A172 (cell line): Measurements from ENCODE around the gene FOXP1. TPM values are rescaled to one million over a fixed set of nuclear protein-coding genes. Genes with fewer than 3 reads are reported as not detected.
A peak's percentile ranks its signal among the peaks of the same experiment; 100 is the strongest.

ENCODE experiments used
- DNase-seq: peaks from one replicate; pipeline ENCODE4 v3.0.0-alpha.2; 2015; ENCODE audit warnings: low spot score
- total RNA-seq: library from RNA; depleted of rRNA; stranded (reverse); fragments of >200 nt; shearing (Covaris generic); gene quantifications from 2 replicates; pipeline ENCODE4 v1.2.3, GENCODE V29; 2014

Gene FOXP1
- total RNA-seq, 1 experiment from 2014 or later, result 10.3 TPM

DNA sequence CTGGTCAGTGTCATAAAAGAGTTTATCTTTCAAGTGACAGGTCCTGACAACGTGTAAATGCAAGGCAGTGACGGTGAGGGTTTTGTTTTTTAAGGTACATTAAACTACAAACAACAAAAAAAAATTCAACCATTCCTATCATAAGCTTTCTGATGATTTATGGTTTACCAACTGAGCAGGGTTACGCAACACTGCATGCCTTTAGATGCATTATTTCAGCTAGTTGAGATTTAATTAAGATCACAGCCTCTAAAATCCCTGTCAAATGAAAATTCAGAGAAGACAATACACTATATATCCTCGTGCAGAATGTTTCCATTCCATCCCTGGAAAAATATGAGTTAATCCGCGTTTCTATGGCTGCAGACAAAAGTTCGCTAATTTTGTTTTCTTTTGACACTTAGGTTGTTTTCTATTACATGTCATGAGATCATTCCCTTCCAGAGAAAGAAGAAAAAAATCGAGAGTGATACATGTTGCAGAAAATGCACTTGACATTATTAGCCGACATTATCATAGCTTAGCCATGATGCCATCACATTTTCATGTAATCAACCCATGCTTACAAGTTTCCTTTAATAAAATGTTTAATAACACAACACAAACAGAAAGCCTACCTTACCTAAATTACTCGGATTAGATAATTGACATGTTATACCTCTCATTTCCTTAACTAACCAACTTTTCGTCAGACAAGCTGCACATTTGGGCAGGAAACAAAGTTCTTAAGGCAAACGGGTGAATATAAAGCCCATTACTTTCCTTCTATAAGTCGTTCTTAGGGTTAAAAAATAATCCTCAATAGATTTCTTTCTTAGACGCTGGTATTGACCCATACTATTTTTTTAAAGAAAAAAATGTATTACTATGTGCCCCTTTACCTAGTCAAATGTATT lies 521.2 kb downstream of the FOXP1 start:
- DNase-seq, result no peak

DNA sequence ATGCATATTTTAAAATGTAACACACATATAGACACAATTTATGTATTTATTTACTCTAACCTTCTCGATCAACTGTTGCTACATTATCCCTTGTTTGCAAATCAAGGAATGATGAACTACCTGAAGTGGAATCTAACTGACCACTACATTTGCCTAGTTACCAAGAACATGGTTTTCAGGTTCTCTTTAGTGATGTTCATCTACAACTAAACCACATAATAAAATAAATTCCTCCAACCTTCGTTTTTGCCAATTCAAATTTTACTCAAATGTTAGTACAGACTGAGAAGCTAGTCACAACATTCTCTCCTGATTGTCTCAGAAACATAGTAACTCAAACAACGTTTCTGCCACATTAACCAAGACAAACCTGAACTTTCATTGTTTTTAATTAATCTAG lies 521.9 kb downstream of the FOXP1 start:
- no peak for DNase-seq

DNA sequence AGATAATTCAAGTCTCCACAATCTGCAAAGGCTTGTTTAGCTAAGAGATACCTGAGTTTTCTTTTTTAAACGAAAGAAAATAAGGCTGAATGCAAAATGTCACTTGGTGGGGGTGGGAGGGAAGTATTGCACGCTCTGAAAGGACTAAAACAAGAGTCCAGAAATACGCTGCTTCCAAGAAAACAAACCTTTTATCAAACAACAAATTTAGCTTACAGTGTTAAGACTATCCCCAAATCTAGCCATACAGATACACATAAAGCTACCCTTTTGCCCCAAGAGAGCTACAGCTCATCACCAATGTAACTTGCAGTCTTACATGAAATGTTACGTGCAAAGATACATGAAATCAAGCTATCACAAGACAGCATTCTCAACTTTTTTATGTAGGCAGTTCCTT lies 522.5 kb downstream of the FOXP1 start:
- DNase-seq, result no peak

DNA sequence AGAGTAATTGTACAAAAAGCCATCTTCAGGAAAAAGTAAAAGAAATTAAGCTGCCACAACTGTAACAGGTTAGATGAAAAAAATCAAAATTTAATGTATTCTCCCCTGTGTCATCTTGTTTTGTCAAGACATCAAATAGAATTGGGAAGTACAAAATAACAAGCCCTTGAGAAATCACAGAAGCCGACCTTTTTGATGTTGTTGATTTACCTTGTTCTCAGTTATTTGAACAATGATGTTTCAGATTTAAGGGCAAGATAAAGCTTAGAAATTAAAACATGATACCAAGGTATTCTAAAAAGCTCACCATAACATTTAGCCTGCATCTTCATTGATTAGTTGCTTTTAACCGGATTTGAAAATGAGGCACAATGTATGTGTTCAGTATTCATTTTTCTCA lies 523.0 kb downstream of the FOXP1 start:
- DNase-seq, result no peak

DNA sequence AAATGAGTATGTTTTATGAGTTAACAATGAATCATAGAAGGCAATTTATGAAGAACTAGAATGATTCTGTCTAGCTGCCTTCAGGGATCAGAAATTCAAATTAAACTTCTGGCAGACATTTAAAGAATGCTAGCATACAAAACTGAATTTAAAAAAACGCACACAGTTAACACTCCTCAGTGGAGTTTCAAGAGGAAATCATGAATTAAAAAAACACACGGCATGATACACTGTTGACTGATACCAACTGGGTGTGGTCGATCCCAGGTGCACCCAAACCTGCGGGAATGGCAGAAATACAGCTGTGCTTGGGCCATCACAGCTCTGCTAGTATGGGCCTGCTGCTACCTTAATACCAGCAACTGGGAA lies 526.0 kb downstream of the FOXP1 start:
- no peak for DNase-seq

DNA sequence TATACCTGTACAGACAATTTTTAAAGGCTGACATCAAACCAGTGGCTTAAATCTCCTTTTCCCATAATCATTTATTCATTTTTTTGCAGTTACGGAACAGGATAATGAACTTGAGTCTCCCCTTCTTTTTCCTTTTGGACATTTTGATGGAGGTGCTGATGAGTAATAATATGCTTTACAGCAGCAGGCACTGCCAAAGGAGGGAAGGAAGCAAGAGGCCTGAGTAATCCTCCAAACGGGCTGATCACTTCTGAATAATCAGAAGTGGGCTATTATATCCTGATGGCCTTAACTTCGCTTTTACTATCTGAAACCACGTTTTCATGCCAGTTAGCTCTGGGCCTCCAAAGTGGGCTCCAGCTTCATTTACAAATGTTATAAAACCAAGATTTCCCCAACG lies 527.2 kb downstream of the FOXP1 start:
- DNase-seq, result peak; percentile 48

DNA sequence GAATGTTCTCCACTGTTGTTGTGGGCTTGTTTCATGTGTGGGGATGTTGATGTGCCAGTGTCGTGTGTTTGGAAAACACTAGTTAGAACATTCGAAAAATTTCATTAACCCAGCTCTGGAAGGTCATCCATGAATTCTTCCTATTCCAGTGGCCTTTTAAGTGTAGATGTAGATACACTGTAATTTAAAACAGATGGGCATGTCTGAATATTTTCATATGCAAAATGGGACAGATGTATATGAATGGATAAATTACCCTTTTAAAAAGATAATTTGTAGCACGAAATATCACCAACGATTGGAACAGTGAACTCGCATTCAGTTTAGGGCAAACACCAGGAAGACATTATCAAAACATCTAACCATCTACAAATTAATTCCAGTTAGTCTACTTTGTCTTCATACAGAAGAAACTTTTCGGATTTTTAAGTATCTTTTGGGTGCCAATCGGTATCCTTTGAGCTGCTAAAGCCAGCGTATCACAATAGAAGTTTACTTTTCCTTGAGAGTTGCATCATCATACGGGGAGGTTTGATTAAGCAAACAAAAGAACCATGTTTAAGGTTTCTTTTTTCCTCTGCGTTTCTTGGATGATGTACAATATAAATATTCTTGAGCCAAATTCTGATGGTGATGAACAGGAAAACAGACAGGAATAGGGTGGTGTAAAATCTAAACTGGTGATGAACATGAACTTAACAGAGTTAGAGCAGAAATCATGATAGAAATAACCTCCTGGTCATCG lies 528.1 kb downstream of the FOXP1 start:
- no peak for DNase-seq

DNA sequence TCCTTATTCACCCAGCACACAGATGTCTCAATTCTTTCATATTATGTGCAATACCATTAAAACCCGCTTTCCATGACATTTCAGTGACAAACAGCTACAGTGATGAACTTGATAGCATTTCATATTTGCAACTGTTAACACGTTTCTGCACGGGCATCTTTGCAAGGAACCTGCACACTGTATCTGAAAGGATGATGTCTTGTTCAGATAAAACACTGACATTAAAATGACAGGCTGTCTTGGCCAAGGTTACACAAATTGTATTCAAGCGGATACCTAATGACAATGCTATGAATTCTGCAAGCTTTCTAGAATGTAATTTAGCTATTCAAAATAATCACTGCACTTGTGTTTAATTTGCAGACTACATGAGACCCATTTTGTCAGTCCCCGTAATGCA lies 529.2 kb downstream of the FOXP1 start:
- DNase-seq, result no peak

DNA sequence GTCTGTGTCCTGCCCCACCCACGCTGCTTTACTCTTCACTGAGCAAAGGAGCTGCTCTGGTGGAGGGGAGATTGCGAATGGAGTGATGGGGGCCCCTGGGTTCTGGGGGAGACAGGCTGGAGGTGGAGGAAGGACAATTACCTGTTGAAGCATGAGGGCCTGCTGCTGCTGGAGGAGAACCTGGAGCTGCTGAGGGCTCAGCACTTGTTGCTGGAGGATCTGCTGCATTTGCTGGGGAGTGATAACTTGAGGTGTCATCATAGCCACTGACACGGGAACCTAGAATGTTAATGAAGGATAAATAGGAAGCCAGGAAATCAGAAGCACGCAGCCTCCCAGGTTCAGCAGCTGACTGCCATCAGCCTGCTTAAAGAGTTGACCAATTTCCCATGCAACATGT lies 530.0 kb downstream of the FOXP1 start:
- DNase-seq, result no peak

DNA sequence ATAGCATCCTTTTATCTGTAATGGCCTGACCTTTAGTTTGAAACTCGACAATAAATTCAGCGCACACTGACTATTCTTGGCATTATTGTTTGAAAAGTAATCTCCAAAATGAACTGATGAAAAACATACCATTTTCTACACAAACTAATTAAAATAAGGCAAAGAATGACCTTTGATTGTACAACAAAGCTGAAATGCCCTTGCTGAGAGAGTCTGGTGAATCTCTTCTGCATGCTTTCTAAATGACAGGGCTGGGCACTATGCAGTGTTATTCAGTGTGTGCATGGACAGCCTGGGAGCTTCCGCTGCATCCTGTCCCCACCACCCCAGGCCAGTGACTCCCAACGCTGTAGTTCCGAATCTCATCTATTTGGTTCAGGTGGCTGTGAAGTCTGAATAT lies 530.8 kb downstream of the FOXP1 start:
- no peak for DNase-seq

DNA sequence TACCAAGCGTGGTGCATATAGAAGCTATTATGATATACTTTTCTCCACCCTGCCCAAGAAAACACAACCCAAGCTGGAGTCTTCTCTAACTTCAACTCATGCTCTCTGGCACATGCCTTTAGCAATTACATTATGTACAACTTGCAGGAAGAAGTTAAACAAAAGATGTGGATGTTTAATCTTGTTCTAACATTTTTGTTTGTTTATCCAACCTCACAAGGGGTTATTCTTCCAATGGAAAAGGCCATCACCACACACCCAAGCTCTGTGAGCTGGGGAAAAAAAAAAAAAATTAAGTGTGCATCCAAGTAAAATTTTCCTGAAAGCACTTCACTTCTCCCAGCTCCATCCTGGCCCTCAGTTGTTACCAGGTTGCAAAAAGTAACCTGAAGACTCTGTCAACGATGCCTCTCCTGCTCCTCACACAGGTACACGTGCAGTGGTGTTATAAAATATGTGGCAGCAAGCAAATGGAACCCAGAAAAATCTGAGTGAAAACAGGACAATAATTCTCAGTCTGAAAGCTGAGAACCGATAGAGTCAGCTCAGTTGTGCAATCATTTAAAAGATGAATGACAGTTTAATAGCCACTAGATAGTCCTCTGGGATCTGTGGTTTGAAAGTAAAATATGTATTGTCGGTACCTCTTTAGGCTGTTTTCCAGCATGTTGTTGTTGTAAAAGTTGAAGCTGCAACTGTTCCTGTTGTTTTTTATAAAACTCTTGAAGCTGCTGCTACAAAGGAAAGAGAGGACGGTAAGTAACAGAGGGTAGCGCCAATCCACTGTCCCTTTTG lies 531.4 kb downstream of the FOXP1 start:
- DNase-seq, result no peak

DNA sequence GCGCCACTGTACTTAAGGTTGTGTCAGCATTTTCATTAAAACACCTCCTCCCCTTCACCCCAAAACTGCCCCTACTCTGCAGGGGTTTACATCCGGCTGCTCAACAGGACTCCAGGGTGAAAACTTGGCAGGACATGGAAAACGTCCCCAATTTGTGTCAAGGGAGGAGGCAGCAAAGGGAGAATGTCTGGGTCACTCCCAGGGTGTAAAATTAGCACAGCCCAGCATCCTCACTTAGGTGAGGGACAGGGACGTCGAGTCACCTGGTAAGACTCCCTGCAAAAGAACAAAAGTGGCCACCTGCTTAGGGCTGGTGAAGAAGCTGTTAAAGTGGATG lies 532.3 kb downstream of the FOXP1 start:
- DNase-seq, result no peak

DNA sequence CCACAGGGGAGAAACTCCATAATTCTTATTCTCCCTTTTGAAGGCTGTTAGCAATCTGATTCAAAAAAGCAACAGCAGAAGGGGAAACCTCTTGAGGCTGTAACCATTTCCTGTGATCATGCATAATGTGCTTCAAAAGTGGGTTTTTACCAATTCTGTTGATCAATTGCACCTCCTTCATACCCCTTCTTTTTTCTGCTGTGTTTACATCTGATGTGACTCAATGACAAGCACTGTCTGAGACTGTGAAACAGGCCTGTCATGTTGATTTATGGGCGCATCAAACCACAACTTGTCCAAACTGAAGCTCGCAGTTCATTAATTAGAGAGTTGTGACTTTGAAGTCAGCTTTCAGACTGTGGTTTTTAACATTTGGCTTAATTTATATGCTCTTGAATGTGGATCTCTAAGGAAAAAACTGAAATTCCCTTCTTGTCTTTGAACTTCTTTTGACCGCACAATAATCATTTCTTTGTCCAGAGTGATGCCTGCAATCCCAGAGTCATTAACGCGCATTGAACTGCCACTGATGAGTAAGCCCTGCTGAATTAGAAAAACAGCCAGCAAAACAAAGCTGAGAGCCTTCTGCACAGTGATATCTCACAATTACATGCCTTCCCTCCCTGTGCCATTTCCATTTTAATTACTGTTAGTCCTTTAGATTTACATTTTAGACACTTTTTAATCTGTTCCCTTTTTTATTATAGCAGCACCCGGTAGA lies 532.8 kb downstream of the FOXP1 start:
- peak; percentile 79 for DNase-seq

DNA sequence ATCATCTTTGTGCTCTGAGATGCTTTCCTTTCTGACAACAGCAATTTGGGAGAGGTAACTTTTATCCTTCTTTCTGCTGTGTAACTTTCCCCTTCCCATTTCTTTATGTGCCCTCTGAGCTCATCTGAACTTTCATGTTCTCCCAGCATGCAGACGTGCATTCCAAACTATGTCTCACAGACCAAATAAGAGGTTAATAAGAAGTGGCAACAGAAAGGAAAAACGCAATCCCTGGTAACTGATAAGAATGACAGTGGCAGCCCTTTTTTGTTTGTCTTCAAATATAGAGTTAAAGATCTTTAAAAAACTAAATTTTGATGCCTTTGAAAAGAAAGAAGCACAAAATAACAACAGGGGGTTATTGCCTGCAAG lies 533.4 kb downstream of the FOXP1 start:
- peak; percentile 34 for DNase-seq

DNA sequence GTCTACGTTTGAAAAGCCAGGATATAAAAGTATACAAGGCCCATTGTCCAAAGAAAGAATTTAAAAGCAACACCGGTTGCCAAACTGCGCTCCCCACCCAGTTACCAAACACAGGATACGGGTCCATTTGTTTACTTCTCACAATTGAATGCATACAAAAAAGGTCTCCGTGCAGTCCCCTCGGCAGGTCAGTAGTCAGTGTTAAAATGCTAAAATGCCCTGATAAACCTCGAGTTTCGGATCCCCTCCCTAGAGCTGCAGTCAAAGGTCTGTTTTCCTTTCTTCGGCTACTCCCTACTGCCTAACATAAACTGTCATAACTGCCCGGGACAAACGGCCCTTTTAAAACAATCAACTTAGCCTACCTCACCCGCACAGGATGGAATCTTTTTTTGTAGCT lies 534.6 kb downstream of the FOXP1 start:
- DNase-seq, result no peak

DNA sequence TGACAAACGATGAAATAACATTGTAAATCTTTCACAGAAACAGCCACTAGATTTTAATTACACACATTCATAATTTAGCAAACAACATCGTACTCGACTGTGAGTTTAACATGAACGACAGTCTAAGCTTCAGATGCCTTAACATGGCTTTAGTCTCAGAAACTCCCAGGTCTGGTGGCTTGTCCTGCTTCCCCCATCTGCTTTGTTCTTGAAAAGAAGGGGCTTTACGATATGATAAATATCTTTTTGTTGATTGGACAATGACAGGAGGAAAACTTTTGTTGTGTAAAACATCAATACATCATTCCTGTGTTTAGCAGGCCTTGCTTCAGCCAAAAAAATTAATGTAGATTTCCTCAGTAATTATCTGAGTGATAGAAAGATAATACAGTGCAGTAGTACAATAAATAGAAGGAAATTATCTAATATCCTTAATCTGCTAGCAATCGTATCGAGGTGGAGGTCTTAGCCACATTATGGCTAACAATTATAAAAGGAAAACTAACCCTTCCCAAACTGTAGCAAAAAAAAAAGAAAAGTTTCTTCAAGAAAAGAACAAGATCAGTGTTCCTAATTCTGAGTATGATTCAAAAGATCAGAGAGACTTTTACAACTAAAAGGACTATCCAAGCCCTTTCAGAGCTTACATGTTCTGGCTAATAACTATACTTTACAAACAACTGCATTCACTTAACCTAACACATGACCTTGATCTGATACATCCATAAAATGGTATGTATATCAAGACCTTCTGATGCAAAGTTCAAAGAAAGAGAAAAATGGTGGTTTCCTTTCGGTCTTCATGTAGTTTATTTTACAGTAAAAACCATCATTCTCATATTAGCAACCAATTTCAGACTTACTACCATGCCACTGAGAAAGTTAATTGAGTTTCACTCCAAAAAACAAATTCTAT lies 535.7 kb downstream of the FOXP1 start:
- no peak for DNase-seq

DNA sequence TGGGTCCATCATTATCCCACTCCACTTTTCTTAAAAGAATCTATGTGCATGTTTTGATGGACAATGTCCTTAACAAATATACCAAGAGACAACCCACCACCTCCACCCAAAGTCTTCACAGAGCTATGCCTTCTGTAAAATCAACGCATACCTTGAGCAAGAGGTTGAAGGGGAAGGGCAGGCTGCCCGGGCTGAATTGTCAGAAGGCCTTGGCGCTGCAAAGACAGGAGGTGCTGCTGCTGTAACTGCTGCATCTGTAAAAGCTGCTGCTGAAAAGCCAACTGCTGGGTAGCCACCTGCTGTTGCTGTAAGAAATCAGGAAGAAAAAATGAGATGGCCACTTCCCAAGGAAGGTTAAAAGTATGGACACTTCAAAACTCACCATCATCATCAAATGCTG lies 536.7 kb downstream of the FOXP1 start:
- no peak for DNase-seq

DNA sequence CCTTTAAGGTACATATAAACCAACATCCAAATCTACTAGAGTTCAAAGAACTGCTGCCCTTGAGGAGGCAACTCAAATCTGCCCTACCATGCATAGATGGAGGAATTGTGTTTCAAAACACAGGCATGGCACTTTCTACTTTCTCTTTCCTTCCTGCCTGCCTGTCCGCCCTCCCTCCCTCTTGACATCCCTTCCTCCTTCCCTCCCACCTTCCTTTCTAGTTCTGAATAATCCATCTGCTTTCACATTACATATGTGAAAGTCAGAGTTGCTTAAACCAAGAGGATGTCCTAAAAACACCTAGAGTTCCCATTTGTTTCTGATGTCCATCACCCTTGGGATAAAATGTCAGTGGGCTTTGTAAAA lies 537.6 kb downstream of the FOXP1 start:
- DNase-seq, result no peak

DNA sequence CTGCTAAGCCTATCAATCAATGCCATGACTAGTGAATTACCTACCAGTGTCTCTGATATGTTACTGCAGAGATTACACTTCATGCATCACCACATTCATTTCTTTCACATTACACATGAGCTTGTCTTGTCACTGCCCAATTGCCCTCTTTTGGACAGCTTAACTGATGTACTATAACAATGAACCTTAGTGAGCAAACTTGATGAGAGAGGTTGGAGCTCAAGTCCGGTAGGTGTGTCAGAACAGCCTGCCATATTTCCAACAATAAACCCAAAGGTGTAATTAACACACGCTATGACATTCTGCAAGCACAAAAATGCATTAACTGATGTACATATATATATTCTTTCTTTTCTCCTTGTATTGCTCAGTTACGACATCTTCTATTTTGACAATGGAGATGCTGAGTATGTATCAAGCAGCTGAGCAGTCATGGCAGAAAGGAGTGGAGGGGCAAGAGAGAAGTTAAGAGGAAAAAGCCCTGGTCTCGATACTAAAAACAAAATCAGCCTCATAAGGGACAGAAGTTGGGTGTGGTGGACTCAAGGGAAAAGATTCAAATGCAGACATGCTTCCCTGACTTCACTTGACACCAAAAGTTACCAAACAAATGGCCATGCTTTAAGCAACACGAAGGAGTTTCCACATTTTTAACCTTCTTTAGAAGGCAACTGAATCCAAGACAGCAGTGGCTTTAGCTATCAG lies 538.2 kb downstream of the FOXP1 start:
- no peak for DNase-seq

DNA sequence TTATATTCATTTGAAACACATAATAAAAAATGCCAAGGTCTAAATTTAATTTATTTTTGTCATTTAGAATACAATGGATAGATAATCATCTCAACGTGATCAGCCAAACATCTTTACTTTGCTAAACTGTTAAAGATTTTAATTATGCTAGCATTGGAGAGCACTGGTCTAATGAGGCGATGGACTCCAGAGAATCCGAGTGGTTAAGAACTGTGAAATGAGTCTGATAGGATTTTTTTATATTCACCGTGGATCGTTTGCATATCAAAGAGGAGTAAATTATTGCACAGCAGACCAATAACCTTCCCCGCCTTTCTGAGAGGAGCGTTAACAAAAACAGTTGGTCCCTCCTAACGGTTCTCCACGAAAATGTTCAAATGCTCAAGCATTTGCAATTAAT lies 540.8 kb downstream of the FOXP1 start:
- DNase-seq, result no peak
